ENCODE results near the gene GID8. TPM values are rescaled to one million over a fixed set of nuclear protein-coding genes. Genes with fewer than 3 reads are reported as not detected.

GID8 gene
- total and polyA plus RNA-seq, 2 donors (not counting 1 experiment from before 2014, with no cell fraction given), result 12.4 to 47.4 TPM

- peaks cover 0 to 60% (median 16%) of the 10 kb centered on the region in 4 experiments for H3K27me3 ChIP-seq (replicated peaks in 1 of 4; ENCODE audit: control extremely low read depth in 1 of 4, control insufficient read depth in 3 of 4, insufficient read depth in 4 of 4, low read length in 3 of 4)
- peaks cover 26 to 27% of the 10 kb centered on the region in 2 donors for H3K4me1 ChIP-seq (ENCODE audit: control insufficient read depth in 2 of 2, insufficient read depth in 2 of 2, low read length in 2 of 2)
- H4K20me1 ChIP-seq (ENCODE audit: control insufficient read depth, insufficient read depth, low read length, poor library complexity, severe bottlenecking), result no peaks in the 10 kb centered on the region
- H3K79me2 ChIP-seq (ENCODE audit: control insufficient read depth, insufficient read depth, low read length), result no peaks in the 10 kb centered on the region
- no peak overlapping the region for H3K27ac Mint-ChIP-seq
- no peaks in the 10 kb centered on the region for H3K9me3 Mint-ChIP-seq (ENCODE audit: insufficient read depth)
- H3K27me3 Mint-ChIP-seq, result peaks cover 45% of the 10 kb centered on the region
- 91% methylated on average over 14 of the region's 14 CpGs for WGBS (ENCODE audit: insufficient coverage)
- H3K9me3 ChIP-seq (ENCODE audit: control extremely low read depth in 1 of 3, control insufficient read depth in 2 of 3, insufficient read depth in 1 of 3, low read length in 2 of 3), result peaks cover 0 to 13% (median 0%) of the 10 kb centered on the region in 3 donors
- H3K4me3 ChIP-seq (ENCODE audit: control extremely low read depth in 1 of 5, extremely low read depth in 1 of 5, insufficient read depth in 1 of 5, low read depth in 2 of 5, low read length in 4 of 5), result no peak overlapping the region
- H3K27ac ChIP-seq (ENCODE audit: low read length in 2 of 2), result no peak overlapping the region
- DNase-seq (no peak), ATAC-seq (ENCODE audit: low read depth) (no peak)
- TF ChIP-seq, protein P1, sequence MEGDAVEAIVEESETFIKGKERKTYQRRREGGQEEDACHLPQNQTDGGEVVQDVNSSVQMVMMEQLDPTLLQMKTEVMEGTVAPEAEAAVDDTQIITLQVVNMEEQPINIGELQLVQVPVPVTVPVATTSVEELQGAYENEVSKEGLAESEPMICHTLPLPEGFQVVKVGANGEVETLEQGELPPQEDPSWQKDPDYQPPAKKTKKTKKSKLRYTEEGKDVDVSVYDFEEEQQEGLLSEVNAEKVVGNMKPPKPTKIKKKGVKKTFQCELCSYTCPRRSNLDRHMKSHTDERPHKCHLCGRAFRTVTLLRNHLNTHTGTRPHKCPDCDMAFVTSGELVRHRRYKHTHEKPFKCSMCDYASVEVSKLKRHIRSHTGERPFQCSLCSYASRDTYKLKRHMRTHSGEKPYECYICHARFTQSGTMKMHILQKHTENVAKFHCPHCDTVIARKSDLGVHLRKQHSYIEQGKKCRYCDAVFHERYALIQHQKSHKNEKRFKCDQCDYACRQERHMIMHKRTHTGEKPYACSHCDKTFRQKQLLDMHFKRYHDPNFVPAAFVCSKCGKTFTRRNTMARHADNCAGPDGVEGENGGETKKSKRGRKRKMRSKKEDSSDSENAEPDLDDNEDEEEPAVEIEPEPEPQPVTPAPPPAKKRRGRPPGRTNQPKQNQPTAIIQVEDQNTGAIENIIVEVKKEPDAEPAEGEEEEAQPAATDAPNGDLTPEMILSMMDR (IDR thresholded peaks at IDR 0.05), result no peak
- TF ChIP-seq EZH2 (IDR thresholded peaks at IDR 0.05; ENCODE audit: borderline replicate concordance, insufficient read depth, low read depth, low read length, poor library complexity, severe bottlenecking), result no peak
- ChIA-PET CTCF (no interaction called here), POLR2A (no interaction called here)
- H3K36me3 ChIP-seq (replicated peaks in 1 of 2; ENCODE audit: control extremely low read depth in 1 of 2, control insufficient read depth in 1 of 2, extremely low read depth in 1 of 2, insufficient read depth in 2 of 2, low read length in 1 of 2), result no peaks in the 10 kb centered on the region
- H3K9ac ChIP-seq (ENCODE audit: low read length), result no peak overlapping the region
- H3K4me3 Mint-ChIP-seq, result no peak overlapping the region
- intact Hi-C loops (cut with micrococcal nuclease), result no loop called here
- H3K4me2 ChIP-seq (replicated peaks; ENCODE audit: low read depth, low read length, poor library complexity, severe bottlenecking), result no peak overlapping the region
- peaks cover 18% of the 10 kb centered on the region for H3K4me1 Mint-ChIP-seq
- H2AFZ ChIP-seq (ENCODE audit: insufficient read depth, low read depth, low read length, poor library complexity, severe bottlenecking), result no peak overlapping the region
Measured at GRCh38 chr20:62985444-62985778, 47.5 kb downstream of the GID8 start.

GRCh38 chr20:62986257-62986800 lies 48.4 kb downstream of the GID8 start:
- no peak for DNase-seq
- Mint-ChIP-seq H3K4me1 (peaks cover 10% of the 10 kb centered on the region), H3K27ac (no peak overlapping the region), H3K4me3 (no peak overlapping the region), H3K27me3 (peaks cover 44% of the 10 kb centered on the region), H3K9me3 (ENCODE audit: insufficient read depth) (no peaks in the 10 kb centered on the region)
- Histone ChIP-seq H3K4me2 (replicated peaks; ENCODE audit: low read depth, low read length, poor library complexity, severe bottlenecking) (no peak overlapping the region), H3K9ac (ENCODE audit: low read length) (no peak overlapping the region), H3K4me3 (ENCODE audit: control extremely low read depth in 1 of 5, extremely low read depth in 1 of 5, insufficient read depth in 1 of 5, low read depth in 2 of 5, low read length in 4 of 5) (no peak overlapping the region), H4K20me1 (ENCODE audit: control insufficient read depth, insufficient read depth, low read length, poor library complexity, severe bottlenecking) (no peaks in the 10 kb centered on the region), H3K36me3 (replicated peaks in 1 of 2; ENCODE audit: control extremely low read depth in 1 of 2, control insufficient read depth in 1 of 2, extremely low read depth in 1 of 2, insufficient read depth in 2 of 2, low read length in 1 of 2) (no peaks in the 10 kb centered on the region), H3K9me3 (ENCODE audit: control extremely low read depth in 1 of 3, control insufficient read depth in 2 of 3, insufficient read depth in 1 of 3, low read length in 2 of 3) (peaks cover 0 to 6% (median 0%) of the 10 kb centered on the region in 3 donors), H3K79me2 (ENCODE audit: control insufficient read depth, insufficient read depth, low read length) (no peaks in the 10 kb centered on the region), H3K27me3 (replicated peaks in 1 of 4; ENCODE audit: control extremely low read depth in 1 of 4, control insufficient read depth in 3 of 4, insufficient read depth in 4 of 4, low read length in 3 of 4) (peaks cover 0 to 59% (median 11%) of the 10 kb centered on the region in 4 experiments), H2AFZ (ENCODE audit: insufficient read depth, low read depth, low read length, poor library complexity, severe bottlenecking) (no peak overlapping the region), H3K27ac (ENCODE audit: low read length in 2 of 2) (no peak overlapping the region), H3K4me1 (ENCODE audit: control insufficient read depth in 2 of 2, insufficient read depth in 2 of 2, low read length in 2 of 2) (peaks cover 19% of the 10 kb centered on the region in 2 donors)
- intact Hi-C loops (cut with micrococcal nuclease), result no loop called here
- ATAC-seq (ENCODE audit: low read depth), result no peak
- WGBS (ENCODE audit: insufficient coverage), result 100% methylated on average over 3 of the region's 6 CpGs
- POLR2A ChIA-PET, result no interaction called here
- TF ChIP-seq EZH2 (IDR thresholded peaks at IDR 0.05; ENCODE audit: borderline replicate concordance, insufficient read depth, low read depth, low read length, poor library complexity, severe bottlenecking), result no peak
- TF ChIP-seq, protein P1 (IDR thresholded peaks at IDR 0.05), result no peak
- CTCF ChIA-PET, result no interaction called here
